Tibial nerve (tissue), 4 donors: ENCODE measurements around the gene RSAD1.
A peak's percentile ranks its signal among the peaks of the same experiment; 100 is the strongest.

Experiments
- CTCF ChIP-seq, 5 experiments: fragments of 200-600 bp in 3 of 5; fragments of 450-650 bp in 2 of 5; sonication (generic) in 3 of 5; IDR thresholded peaks; one replicate each; pipeline ENCODE4 v1.5.1; 2016 to 2019; ENCODE audit warnings: antibody characterized with exemption in 5 of 5, mild to moderate bottlenecking in 3 of 5, moderate library complexity in 2 of 5
- EP300 ChIP-seq, 2 donors: sonication (generic); formaldehyde crosslinking; IDR thresholded peaks; one replicate each; pipeline ENCODE4 v1.6.1; 2017; ENCODE audit warnings: antibody characterized with exemption in 2 of 2, mild to moderate bottlenecking in 1 of 2

- peak in 2 of 5 experiments; percentile 15 to 42 for TF ChIP-seq CTCF (IDR thresholded peaks at IDR 0.05)
- TF ChIP-seq EP300 (IDR thresholded peaks at IDR 0.05), result peak in 1 of 2 donors; percentile 46
Measured at GRCh38 chr17:50507871-50508572, 29.4 kb downstream of the RSAD1 start, which contains the start of gene MYCBPAP.
